GM18507 (cell line): ENCODE results near the gene TRAF3IP1.
A peak's percentile ranks its signal among the peaks of the same experiment; 100 is the strongest.
"Not testable (repeated sequence)": the region's sequence is repeated elsewhere in the genome, so short reads cannot be mapped to it uniquely, and the experiment has no call there.

ENCODE experiments used
- DNase-seq: peaks from one replicate; pipeline ENCODE4 v3.0.0; 2011; ENCODE audit warnings: low read depth; ENCODE audit not compliant: insufficient read length; ENCODE audit errors: extremely low spot score
- FAIRE-seq: peaks from 2 replicates; lab custom pipeline; 2011; peaks lifted over from hg19 to GRCh38; lab: Jason Lieb, UNC

The TRAF3IP1 gene, protein sequence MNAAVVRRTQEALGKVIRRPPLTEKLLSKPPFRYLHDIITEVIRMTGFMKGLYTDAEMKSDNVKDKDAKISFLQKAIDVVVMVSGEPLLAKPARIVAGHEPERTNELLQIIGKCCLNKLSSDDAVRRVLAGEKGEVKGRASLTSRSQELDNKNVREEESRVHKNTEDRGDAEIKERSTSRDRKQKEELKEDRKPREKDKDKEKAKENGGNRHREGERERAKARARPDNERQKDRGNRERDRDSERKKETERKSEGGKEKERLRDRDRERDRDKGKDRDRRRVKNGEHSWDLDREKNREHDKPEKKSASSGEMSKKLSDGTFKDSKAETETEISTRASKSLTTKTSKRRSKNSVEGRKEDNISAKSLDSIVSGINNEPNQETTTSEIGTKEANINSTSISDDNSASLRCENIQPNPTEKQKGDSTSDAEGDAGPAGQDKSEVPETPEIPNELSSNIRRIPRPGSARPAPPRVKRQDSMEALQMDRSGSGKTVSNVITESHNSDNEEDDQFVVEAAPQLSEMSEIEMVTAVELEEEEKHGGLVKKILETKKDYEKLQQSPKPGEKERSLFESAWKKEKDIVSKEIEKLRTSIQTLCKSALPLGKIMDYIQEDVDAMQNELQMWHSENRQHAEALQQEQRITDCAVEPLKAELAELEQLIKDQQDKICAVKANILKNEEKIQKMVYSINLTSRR

DNA sequence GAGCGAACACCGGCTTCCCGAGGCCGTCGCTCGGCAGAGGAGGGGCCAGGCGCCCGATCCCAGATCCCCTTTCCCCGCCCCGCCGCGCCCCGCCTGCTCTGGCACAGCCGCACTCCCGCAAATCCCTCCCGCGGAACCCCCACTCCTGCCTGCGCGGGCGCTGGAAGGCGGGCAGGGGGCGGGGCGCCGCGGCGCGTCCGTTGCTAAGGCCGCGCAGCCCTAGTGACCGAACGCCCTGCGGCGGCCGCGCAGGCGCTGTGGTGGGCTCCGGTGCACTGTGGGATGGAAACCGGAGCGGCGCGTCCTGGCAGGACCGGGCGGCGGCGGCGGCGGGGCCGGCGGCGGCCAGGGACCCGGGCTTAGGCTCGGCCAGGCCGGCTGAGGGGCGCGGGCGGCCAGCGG lies at the start of gene TRAF3IP1:
TSS of gene TRAF3IP1 (plus strand) at position 273 of the 402 bp plus-strand sequence. CDS start 145 bp downstream, outside the sequence.
- FAIRE-seq = peak; percentile 79
- DNase-seq = peak; percentile 96

DNA sequence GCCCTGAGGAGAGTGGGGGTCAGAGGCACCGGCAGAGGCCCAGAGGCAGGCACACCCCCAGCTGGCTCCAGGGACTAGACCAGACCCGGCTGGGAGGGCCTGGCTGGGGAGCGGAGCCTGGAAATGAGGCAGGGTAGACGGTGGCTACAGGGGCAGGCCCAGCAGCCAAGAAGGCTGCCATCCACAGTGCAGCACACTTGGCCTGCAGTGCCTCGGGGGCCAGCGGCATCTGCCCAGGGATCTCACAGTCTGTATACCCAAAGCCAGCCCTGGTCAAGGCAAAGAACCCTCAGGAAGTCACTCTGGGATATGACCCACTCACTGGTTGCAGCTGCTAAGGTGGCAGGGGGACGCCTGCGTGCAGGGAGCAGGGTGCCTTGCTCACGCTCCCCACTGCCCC lies 49.7 kb upstream of the TRAF3IP1 start:
- DNase-seq = no peak

DNA sequence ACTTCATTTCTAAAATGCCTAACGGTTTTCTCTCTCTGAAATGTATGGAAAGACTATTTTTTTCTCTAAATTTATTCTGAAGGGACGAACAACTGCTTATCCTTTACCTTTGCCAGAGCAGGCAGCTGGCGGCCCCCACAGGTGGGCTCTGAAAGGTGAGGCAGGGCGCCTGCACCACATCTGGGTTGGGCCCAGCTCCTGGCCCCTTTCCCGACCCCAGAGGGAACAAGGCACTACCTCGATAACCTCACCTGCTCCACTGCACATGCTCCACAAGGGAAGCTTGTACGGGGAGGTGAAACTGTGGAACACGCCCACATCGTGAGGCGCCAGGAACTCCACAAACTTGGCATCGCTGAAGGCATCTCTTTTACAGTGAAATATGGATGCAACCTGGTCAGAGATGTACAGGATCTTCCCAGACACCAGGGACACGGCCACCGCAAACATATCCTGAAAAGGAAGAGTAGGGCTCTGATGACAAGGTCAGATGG lies 49.2 kb upstream of the TRAF3IP1 start:
- FAIRE-seq = no peak
- DNase-seq = no peak

More for the DNA sequence above, 49.7 kb upstream of the TRAF3IP1 start:
- no peak for FAIRE-seq

DNA sequence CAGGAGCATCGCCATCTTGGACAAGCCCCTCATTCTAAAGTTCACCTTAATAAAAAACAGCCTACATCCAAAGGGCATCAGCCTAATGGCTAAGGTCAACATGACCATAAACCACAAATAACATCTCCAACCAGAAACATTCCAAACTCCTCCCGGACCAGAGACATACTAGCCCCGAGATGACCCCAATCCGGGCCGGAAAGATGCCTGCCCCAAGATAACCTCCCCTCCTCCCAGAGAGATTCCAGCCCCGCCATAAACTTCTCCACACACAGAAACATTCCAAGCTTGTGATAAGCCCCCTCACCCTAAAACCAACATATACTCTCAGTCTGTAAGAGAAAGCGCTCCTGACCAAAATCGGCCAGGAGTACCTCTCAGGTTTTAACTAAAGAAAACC lies 48.6 kb upstream of the TRAF3IP1 start:
- FAIRE-seq, DNase-seq: not testable (repeated sequence)

DNA sequence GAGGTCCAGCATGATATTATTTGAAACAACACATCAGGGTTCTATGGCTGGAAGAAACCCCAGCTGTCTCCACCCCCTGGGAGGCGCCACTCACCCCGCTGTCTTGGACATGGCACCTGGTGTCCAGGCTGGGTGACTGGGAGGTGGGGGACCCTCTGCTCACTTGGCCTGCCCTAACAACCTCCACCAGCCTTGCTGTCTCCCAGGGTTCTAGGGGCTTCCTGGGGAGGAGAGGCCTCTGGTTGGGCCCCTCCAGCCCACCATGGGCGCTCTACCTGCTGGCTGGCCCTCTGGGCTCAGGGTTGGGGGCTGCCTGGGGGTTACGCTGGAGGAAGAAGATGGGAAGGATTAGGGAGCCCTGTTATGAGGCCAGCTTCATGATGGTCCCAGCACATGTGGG lies 48.2 kb upstream of the TRAF3IP1 start:
- FAIRE-seq (no peak), DNase-seq (no peak)

DNA sequence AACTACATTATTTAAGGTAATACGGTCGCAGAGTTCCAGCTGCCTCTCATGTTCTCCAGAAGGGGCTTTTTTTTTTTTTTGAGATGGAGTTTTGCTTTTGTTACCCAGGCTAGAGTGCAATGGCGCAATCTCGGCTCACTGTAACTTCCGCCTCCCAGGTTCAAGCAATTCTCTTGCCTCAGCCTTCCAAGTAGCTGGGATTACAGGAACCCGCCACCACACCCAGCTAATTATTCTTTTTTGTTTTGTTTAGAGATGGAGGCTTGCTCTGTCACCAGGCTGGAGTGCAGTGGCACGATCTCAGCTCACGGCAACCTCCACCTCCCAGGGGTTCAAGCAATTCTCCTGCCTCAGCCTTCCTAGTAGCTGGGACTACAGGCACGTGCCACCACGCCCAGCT lies 46.9 kb upstream of the TRAF3IP1 start:
- FAIRE-seq, DNase-seq: not testable (repeated sequence)

DNA sequence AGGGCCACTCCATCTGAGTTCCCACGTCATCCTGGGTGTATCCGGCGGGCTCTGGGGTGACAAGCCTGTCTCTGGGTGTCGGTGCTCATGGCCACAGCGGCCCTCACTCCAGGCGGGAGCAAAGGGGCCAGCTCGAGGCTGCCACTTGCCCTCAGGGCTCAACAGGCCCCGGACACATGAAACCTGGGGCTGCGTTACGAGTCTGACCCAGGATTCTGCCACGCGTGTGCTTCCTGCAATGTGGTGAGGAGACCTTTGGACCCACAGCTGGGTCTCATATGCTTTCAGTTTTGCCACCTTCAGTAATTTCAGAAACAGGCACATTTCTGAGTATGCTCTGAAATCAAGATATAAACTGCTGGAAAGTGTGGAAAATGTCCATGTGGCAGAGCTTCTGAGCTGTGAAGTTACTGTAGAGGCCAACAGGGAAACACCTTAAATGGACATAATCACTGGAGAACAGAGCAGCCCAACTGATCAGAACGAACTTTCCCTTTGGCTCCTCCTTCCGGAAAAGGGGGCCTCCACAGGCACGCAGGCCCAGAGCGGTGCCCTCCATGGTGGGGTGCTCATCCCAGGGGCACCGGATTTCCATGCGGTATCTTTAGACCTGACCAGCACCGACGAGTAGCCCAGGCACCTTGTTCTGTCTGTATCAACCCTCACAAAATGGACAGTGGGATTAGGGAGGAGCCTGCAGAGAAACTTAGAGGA lies 46.0 kb upstream of the TRAF3IP1 start:
- FAIRE-seq (no peak), DNase-seq (no peak)

DNA sequence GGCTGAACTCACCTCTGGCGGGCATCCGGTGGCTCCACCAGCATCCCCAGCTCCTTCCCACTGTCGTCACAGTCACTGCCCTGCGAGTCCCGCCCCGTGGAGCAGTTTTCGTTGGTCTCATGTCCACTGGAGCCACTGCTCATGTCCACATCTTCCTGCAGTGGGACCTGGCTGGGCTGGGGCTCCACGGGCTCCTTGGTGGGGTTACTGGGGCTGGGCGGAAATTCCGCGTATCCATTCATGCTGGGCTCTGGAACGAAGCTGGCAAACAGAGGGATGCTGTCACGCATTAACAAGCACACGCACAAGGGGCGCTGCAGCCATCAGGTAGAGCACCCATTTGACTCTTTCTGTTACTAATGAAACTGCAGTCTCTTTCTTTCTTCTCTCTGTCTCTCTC lies 42.6 kb upstream of the TRAF3IP1 start:
- no peak for FAIRE-seq

DNA sequence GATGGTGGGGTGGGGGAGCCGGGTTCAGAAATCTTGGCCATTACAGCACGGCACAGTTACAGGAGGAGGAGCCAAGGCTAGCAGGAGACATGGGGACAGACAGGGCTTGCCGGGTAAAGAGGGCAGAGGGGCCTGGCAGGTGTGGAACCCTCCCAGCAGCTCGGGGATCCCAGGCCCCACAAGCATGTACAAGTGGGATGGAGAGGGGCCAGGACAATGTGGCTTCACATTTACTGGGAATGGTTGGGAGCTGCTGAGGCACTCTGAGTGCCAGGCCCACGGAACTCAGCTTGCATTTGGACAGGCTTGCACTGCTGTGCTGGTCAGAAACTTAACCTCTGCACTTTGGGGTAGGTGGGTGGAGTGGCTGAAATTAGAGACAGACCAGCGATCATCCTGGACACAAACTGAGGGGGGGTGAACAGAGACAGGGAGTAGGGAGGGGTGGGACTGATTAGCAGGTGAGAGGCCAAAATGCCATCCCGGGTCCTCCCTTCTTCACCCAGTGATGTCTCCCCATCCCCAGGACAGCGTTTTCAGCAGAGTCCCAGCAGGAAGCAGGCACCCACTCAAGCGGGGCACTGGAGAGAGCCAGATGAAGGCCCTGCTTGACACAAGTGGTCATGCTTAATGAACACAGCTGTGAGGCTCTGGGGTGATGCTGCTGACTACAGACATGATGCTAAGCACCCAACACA lies 41.5 kb upstream of the TRAF3IP1 start:
- DNase-seq (no peak), FAIRE-seq (no peak)

More for the DNA sequence above, 42.6 kb upstream of the TRAF3IP1 start:
- DNase-seq = no peak

DNA sequence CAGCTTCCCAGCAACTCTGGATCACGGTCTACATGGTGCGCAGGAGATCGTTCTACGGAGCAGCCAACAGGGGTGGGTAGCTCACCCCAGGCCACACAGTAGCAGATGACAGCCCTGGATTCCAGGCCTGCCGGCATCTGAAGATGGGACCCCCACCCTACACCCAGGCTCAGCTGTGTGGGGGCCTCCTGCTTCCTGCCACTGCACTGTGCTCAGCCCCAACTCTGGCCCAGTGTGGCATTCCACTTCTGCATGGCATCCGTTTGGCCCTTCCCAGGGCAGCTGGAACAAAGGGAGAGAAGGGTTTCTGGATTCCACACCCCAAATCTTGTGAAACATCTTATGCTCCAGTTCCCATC lies 41.0 kb upstream of the TRAF3IP1 start:
- FAIRE-seq (no peak), DNase-seq (no peak)

DNA sequence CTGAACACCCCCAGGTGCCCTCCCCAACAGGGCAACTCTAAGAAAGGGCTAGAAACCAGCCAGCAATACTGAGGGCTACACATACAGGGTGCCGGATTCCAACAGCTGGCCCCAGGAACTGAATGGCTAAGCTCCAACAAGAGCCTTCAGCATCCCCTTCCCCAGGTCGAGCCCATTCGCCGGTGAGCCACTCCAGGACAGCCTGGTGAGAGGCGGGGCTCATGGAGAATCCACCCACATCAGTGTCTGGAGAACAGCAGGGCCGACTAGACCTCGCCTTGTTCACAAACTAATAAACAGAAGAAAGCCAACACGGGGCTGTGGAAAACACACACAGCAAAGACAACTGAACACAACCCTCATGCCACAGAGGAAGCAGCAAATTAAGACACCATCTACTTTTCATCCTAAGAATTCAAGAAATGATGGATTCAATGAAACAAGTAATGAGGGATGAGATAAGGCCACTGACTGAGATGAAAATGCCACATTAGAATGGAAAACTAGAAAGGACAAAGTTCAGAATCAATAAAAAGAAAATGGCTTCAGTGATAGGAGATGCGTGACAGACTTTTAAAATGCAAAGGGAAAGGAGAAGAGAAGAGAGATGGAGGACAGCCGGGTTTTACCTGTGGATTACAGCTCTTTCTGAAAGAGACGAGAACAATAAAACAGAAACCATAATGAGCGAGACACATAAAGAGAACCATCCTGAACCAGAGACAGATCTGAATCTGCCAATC lies 40.1 kb upstream of the TRAF3IP1 start:
- FAIRE-seq = no peak
- DNase-seq = no peak

DNA sequence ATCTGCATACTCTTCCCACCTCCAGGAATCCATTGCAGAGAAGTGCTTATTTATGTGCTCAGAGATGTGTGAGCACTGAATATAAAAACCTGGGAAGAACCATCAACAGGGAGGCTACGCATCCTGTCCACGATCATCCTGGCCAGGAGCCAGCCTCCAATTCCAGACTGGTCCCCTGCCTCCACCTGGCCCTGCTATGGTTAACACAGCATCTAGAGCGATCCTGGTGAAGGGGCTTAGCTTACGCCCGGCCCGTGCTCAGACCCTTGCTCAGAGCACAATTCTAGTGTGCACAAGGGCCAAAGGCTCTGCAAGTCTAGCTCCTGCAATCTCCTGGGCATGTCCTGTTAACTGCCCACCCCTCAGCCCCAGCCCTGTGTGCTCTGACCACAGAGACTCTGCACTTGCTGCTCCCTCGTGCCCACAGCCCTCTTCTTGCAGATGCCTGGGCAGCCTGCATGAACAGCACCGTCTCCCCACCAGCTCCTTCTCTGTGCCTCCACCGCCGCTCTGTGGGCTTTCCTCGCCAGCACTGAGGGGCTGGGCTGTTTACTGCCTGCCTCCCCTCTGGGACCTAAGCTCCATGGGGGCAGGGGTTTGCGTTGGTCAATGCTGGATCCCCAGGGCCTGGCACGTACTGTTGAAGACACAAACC lies 38.4 kb upstream of the TRAF3IP1 start:
- DNase-seq (no peak), FAIRE-seq (no peak)

DNA sequence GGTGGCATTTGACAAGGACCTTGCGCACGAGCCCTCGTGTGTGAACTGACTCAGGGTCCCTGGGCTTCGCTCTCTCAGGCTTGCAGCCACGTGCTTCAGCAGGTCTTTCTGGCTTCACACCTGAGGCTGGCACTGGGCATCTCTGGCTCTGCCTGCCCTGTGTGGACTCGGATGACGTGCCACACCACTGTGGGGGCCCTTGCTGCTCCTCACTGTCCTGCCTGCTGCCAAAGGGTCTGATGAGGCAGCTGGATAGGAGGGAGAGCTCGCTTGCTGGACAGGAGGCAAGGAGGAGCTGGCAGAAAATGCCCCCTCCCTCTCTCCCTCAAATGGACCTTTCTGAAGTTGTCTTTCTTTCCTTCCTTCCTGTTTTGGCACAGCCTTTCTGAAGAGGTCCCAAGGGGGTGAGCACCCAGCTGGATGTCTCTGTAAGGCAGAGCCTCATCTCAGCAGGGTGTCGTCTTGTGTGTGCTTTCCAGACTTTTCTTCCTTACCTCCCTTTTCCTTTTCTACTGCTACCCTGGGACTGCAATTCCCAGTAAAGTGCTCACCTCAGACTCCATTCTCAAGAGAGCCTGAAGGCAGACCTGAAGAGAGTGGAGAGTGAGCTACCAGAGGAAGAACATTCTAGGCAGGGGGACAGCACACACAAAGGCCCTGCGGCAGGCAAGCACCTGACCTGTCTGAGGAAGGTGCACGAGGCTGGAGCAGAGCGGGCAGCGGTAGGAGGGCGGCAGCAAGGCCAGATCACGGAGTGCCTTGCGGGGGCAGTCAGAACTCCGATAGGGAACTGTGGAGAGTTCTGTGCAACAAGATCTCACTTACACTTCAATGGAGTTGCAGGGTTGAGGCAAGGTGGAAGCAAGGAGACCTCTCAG lies 37.2 kb upstream of the TRAF3IP1 start:
- no peak for DNase-seq
- FAIRE-seq = no peak

DNA sequence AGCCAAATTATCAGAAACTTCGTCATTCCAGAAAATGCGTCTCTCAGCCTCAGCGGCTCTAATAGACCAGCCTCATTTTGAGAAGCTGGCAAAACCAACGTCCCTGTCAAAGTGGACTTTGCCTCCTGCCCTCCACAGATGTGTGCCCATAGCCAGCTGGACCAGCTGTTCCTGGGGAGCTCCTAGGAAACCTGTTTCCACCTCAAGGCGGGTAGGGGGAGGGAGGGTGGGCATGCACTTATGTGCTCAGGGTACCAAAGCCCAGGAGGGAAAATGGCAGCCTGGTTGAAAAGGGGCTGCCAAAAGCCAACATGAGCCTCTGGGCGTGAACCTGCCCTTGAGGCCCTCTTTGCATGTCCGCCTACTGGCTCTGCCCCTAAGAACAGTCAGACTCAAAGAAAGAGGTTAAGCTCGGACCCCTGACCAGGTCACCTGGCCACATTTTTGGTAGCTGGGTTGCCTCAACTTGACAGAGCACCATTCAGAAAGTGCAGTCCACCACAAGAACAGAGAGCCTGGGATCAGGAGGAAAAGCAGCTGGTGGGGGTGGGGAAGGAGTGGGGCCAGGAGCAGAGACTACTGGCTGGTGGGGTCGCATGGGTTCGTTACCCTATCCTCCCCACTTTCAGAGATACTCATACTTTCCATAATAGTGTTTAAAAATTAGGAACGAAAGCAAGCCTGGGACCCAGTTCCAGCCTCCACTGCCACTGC lies 35.4 kb upstream of the TRAF3IP1 start:
- no peak for FAIRE-seq

DNA sequence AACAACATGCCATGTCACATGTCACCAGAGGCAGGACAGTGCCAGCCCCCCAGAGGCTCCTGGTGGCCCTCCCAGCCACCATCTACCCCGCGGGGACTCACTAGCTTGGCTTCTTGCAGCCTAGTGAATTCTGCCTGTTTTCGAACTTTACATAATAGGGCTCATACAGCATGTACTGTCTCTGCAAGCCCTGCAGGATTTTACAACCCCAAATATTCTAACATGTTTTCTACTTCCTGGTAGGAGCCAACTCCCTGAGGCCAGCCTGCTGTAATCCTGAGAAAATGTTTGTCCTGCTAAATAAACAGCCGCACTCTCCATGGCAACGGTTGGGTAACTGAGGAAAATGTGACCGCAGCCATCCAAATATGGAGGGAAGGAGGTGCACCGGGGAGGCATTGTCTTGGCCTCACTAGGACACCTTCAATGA lies 34.6 kb upstream of the TRAF3IP1 start:
- FAIRE-seq (no peak), DNase-seq (no peak)

More for the DNA sequence above, 35.4 kb upstream of the TRAF3IP1 start:
- DNase-seq = no peak

DNA sequence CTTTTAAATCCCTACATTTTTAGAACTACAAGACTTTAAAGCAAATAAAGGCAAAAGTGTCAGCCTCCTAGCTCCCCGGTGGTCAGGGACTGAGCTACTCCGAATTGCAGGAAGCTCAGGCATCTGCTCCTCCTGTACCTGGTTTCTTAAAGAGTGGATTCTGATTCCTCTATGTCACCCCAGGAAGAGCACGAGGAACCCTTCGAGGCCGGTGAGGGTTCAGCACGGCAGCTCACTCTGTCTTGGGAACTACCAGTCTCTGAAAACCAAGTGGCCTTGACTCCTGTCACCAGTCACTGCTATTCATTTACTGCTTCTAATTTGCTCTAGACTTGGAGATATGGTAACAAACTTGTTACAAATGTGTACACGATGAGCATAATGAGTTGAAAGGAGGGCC lies 34.2 kb upstream of the TRAF3IP1 start:
- DNase-seq = no peak
- no peak for FAIRE-seq

DNA sequence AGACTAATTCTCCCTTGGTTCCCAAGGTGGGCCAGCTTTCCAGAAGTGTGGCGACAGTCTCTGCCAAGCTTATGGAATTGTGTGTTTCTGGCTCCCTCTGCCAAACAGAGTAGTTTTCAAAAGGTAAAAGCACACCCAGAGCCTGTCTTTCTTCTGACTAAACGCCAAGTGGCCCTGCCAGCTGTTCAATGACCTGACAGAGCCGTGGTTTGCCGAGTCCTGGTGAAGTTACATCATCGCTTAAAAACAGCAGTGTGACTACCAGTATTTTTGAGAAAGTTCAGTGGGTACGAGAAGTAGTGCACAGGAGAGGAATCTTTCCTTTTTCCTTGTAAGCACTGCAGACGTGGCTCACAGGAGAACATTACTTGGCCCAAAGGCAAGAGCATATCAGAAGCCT lies 33.8 kb upstream of the TRAF3IP1 start:
- no peak for FAIRE-seq
- DNase-seq = no peak
